Activated naive CD4-positive, alpha-beta T cell treated with anti-CD3 and anti-CD28 coated beads, Interleukin-2, amount 10 ng/mL, durations not matched to agents 7 days and 5 days (primary cell): ENCODE results near the gene RGL1.

Experiments
- CTCF ChIA-PET: fragments of 350-600 bp; sonication (Branson Sonifier 250); formaldehyde crosslinking; loops from one replicate; lab custom pipeline; 2021; ENCODE audit warnings: antibody characterized with exemption; lab: Charles Lee
- DNase-seq: peaks from one replicate; pipeline ENCODE4 v3.0.0-alpha.2; 2020
- H3K27ac Mint-ChIP-seq: one replicate; pipeline ENCODE4 v1.8.0; 2021; ENCODE audit warnings: mild to moderate bottlenecking, moderate library complexity, mixed read lengths
- H3K27me3 Mint-ChIP-seq: one replicate; pipeline ENCODE4 v1.8.0; 2021; ENCODE audit warnings: mild to moderate bottlenecking, mixed read lengths
- H3K36me3 Mint-ChIP-seq: one replicate; pipeline ENCODE4 v1.8.0; 2021; ENCODE audit warnings: mixed read lengths
- H3K4me1 Mint-ChIP-seq: one replicate; pipeline ENCODE4 v1.8.0; 2021; ENCODE audit warnings: mixed read lengths
- H3K4me3 Mint-ChIP-seq: one replicate; pipeline ENCODE4 v1.8.0; 2021; ENCODE audit warnings: mild to moderate bottlenecking, moderate library complexity, mixed read lengths
- H3K9me3 Mint-ChIP-seq: one replicate; pipeline ENCODE4 v1.8.0; 2021; ENCODE audit warnings: mixed read lengths

The RGL1 gene

DNA sequence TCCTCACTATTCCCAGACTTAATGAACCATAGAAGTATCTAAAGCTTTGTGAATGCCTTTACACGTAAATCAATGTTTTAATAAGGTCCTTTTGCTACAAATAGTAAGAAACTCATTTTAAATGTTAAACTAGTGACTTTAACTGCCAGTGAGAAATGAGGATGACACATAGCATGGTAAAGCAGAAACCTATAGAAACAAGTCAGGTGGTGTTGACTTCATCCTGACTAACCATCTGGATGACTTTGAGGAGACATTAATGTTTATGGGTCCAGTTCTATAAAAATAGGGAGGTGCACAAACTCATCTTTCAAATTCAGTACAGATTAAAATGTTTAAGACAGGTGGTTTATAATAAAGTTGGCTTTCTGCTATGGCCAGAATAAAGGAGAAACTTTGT is 147.2 kb downstream of the RGL1 start:
- Mint-ChIP-seq H3K27ac (no peak overlapping the region), H3K4me3 (no peak overlapping the region), H3K36me3 (peaks cover 3% of the 10 kb centered on the region), H3K4me1 (peaks cover 8% of the 10 kb centered on the region), H3K9me3 (no peaks in the 10 kb centered on the region), H3K27me3 (peaks cover 4% of the 10 kb centered on the region)
- CTCF ChIA-PET: interaction anchor here (0.6 kb wide), 1 partner anchor 215 kb away, joined by 4 read pairs; no protein-coding TSS in a partner anchor
- DNase-seq: no peak

DNA sequence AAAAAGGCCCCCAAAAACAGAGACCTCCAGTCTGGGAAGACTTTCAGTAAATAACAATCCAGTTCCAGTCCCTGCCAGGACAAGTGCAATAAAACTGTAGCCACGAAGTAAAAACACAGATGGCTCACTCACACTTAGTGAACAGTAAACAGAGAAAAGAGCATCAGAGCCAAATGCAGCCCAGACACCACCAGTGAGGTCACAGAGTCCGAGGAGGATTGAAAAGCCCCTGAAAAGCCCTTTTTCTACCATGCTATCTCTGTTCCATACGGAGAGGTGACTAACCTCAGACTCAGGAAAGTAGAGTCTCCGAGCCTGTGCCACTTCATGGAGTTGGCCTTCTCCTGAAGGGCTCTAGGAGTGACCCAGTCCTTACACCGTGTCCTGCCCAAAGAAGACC is 148.1 kb downstream of the RGL1 start:
- no peak overlapping the region for H3K27ac Mint-ChIP-seq
- no peak overlapping the region for H3K4me3 Mint-ChIP-seq
- peaks cover 4% of the 10 kb centered on the region for H3K27me3 Mint-ChIP-seq
- peaks cover 8% of the 10 kb centered on the region for H3K4me1 Mint-ChIP-seq
- no peaks in the 10 kb centered on the region for H3K9me3 Mint-ChIP-seq
- DNase-seq: no peak
- H3K36me3 Mint-ChIP-seq: peaks cover 3% of the 10 kb centered on the region
- CTCF ChIA-PET: no interaction called here

- Mint-ChIP-seq H3K4me3 (no peak overlapping the region), H3K27me3 (peaks cover 4% of the 10 kb centered on the region), H3K9me3 (no peaks in the 10 kb centered on the region), H3K4me1 (peaks cover 8% of the 10 kb centered on the region), H3K36me3 (peaks cover 3% of the 10 kb centered on the region), H3K27ac (peak overlapping the region; percentile 53)
- DNase-seq: no peak
- CTCF ChIA-PET: interaction anchor here (0.6 to 1.3 kb wide), 3 partner anchors 38 to 1682 kb away, joined by 3 to 6 read pairs (median 3); no protein-coding TSS in a partner anchor
Observed at GRCh38 chr1:183954496-183954895, 149.6 kb downstream of the RGL1 start.

DNA sequence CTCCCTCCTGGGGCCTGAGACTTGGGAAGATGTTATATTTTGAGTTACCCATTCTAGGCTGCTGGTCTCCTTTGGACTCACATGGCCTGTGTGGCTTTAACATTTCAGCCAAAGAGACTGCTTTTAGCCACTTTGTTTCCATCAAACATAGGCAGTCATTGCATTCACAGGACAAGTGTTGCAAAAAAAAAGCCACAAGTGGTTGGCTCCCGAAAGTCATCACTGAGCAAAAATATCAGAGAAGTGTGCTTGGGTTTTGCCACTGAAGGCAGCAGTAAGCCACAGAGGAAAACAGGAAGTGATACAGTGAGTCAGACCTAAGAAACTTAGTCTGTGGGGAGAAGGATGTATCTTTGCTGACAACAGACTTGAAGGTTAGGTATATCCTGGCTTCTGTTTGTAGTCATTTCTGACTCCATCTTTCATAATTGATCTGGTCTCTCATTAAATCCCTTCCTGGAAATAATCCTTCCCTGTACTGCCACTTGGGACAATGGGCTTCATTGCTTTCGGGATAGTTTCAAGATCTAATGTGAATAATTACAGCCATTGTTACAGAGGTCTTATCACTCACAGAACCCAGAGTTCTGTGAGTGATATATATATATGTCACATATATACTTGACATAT is 151.8 kb downstream of the RGL1 start:
- peaks cover 8% of the 10 kb centered on the region for H3K4me1 Mint-ChIP-seq
- peak; percentile 69 for DNase-seq
- H3K27me3 Mint-ChIP-seq: no peaks in the 10 kb centered on the region
- no peak overlapping the region for H3K27ac Mint-ChIP-seq
- no peak overlapping the region for H3K4me3 Mint-ChIP-seq
- CTCF ChIA-PET: interaction anchor here (1.0 kb wide), 1 partner anchor 41 kb away, joined by 5 read pairs; no protein-coding TSS in a partner anchor
- H3K9me3 Mint-ChIP-seq: no peaks in the 10 kb centered on the region
- H3K36me3 Mint-ChIP-seq: peaks cover 3% of the 10 kb centered on the region

GRCh38 chr1:183957216-183957830 is 152.4 kb downstream of the RGL1 start:
- Mint-ChIP-seq H3K9me3 (no peaks in the 10 kb centered on the region), H3K36me3 (peaks cover 3% of the 10 kb centered on the region), H3K27me3 (no peaks in the 10 kb centered on the region), H3K27ac (no peak overlapping the region), H3K4me3 (no peak overlapping the region), H3K4me1 (peaks cover 8% of the 10 kb centered on the region)
- no peak for DNase-seq
- CTCF ChIA-PET: interaction anchor here (0.6 to 1.0 kb wide), 3 partner anchors 24 to 117 kb away, joined by 3 to 5 read pairs (median 3); no protein-coding TSS in a partner anchor

- CTCF ChIA-PET: interaction anchor here (1.4 kb wide), 1 partner anchor 325 kb away, joined by 3 read pairs; no protein-coding TSS in a partner anchor
Observed at GRCh38 chr1:183958958-183959357, 154.0 kb downstream of the RGL1 start.

GRCh38 chr1:183961132-183961531 is 156.2 kb downstream of the RGL1 start:
- H3K27ac Mint-ChIP-seq: no peak overlapping the region
- DNase-seq: no peak
- CTCF ChIA-PET: no interaction called here
- no peaks in the 10 kb centered on the region for H3K9me3 Mint-ChIP-seq
- no peak overlapping the region for H3K4me3 Mint-ChIP-seq
- H3K27me3 Mint-ChIP-seq: peaks cover 8% of the 10 kb centered on the region
- no peaks in the 10 kb centered on the region for H3K36me3 Mint-ChIP-seq
- H3K4me1 Mint-ChIP-seq: no peaks in the 10 kb centered on the region

More at GRCh38 chr1:183958958-183959357, 154.0 kb downstream of the RGL1 start:
- Mint-ChIP-seq H3K27me3 (peaks cover 4% of the 10 kb centered on the region), H3K9me3 (no peaks in the 10 kb centered on the region), H3K36me3 (peaks cover 3% of the 10 kb centered on the region), H3K4me1 (peaks cover 8% of the 10 kb centered on the region), H3K4me3 (no peak overlapping the region), H3K27ac (no peak overlapping the region)
- no peak for DNase-seq

DNA sequence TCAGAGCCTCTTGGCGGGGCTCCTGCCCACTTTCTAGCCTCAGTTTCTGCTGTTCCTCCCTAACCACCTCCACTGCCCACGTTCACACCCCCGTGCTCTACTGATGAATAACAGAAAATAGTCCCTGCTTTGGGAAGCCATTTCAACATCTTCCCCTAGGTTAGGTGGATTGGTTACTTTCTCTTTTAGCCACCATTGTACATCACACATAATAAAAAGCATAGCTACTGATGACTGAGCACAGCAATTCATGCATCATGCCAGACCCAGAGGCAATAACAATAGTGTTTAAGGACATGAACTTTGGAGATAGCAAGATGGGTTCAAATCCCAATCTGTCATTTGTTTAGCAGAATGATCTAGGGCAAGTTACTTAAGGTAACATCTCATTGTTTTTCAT is 158.0 kb downstream of the RGL1 start:
- Mint-ChIP-seq H3K36me3 (no peaks in the 10 kb centered on the region), H3K4me3 (no peak overlapping the region), H3K27me3 (peaks cover 13% of the 10 kb centered on the region), H3K27ac (no peak overlapping the region), H3K4me1 (no peaks in the 10 kb centered on the region), H3K9me3 (no peaks in the 10 kb centered on the region)
- DNase-seq: no peak
- CTCF ChIA-PET: no interaction called here

DNA sequence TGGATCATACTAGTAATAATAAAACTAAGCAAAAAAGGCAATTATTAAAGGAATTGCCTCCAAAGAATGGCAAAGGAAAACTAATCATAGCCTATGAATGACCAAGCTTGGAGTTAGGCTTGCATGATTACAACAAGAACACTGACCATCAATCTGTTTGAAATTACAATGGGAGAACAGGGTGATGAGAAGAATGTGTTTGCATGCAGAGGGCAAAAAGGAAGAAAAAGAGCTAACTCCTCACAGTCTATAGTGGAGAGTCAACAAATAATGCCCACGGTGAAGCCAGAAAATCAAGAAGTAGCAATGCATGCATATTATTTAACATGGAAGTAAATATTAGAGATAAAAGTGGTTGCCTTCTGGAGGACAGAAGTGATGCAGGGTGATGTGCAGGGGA is 160.8 kb downstream of the RGL1 start:
- Mint-ChIP-seq H3K36me3 (no peaks in the 10 kb centered on the region), H3K9me3 (no peaks in the 10 kb centered on the region)
- CTCF ChIA-PET: no interaction called here

DNA sequence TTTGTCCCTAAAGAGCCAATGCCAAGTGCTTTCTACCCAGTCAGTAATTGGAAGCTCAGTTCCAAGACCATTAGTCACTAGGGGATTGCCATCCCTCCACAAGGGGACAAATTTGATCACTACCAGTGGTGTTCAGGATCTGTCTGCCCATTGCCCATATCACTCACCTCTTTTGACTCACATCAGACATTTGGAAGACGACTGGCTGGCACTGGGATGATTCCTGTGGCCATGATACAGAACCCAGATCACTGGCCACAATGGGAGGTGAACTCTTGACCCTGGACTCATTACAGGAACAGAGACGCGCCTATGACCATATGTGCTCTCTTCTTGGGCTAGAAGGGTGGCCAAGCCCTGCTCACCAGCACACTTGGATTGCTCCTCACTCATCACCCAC is 161.6 kb downstream of the RGL1 start:
- CTCF ChIA-PET: no interaction called here
- Mint-ChIP-seq H3K9me3 (no peaks in the 10 kb centered on the region), H3K4me1 (no peaks in the 10 kb centered on the region), H3K36me3 (no peaks in the 10 kb centered on the region), H3K27ac (no peak overlapping the region), H3K4me3 (no peak overlapping the region), H3K27me3 (peaks cover 18% of the 10 kb centered on the region)
- DNase-seq: no peak

More for the DNA sequence above, 160.8 kb downstream of the RGL1 start:
- no peak overlapping the region for H3K27ac Mint-ChIP-seq
- H3K4me3 Mint-ChIP-seq: no peak overlapping the region
- H3K27me3 Mint-ChIP-seq: peaks cover 18% of the 10 kb centered on the region
- no peak for DNase-seq
- no peaks in the 10 kb centered on the region for H3K4me1 Mint-ChIP-seq

GRCh38 chr1:183967914-183968313 is 163.0 kb downstream of the RGL1 start:
- CTCF ChIA-PET: no interaction called here
- Mint-ChIP-seq H3K27me3 (peaks cover 18% of the 10 kb centered on the region), H3K4me3 (no peak overlapping the region), H3K9me3 (no peaks in the 10 kb centered on the region), H3K36me3 (no peaks in the 10 kb centered on the region), H3K4me1 (no peaks in the 10 kb centered on the region), H3K27ac (no peak overlapping the region)
- DNase-seq: no peak

GRCh38 chr1:183968386-183968785 is 163.5 kb downstream of the RGL1 start:
- peaks cover 18% of the 10 kb centered on the region for H3K27me3 Mint-ChIP-seq
- no peaks in the 10 kb centered on the region for H3K9me3 Mint-ChIP-seq
- DNase-seq: no peak
- no peak overlapping the region for H3K4me3 Mint-ChIP-seq
- no peaks in the 10 kb centered on the region for H3K4me1 Mint-ChIP-seq
- no peak overlapping the region for H3K27ac Mint-ChIP-seq
- H3K36me3 Mint-ChIP-seq: no peaks in the 10 kb centered on the region
- CTCF ChIA-PET: no interaction called here

DNA sequence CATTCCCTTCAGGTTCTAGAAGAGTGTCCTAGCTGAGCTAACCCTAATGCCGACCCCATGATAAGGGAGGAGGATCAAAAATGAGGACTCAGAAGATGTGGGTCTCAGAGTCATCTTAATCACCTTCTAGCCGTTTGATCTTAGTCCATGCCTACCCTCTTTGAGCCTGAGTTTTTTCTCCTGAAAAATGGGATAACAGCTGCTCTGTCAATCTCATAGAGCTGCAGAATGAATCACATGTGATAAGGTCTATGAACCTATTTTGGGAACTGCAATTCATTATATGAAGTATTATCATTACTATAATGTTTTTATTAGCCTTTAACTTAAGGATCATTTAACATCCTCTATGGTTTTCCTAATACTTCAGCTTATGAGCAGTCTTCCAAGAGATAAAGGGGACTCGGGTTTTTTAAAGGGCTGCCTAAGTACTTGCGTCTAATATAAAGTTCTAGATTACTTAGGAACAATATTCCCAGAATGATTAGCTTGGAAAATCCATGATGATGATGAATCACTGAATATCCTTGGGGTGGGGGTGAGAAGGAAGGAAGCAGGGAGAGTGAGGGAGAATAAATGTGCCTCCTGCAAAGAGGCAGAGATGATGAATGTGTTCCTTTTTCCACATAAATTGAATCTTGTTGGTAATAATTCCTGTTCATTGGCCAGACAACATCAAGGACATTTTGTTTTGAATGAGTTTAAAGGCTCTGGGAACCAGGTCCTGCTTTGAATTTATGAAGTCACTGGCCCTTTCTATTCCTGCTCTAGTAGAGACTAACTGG is 165.8 kb downstream of the RGL1 start:
- H3K27me3 Mint-ChIP-seq: peaks cover 11% of the 10 kb centered on the region
- no peak overlapping the region for H3K27ac Mint-ChIP-seq
- no peaks in the 10 kb centered on the region for H3K9me3 Mint-ChIP-seq
- CTCF ChIA-PET: no interaction called here
- DNase-seq: no peak
- no peaks in the 10 kb centered on the region for H3K36me3 Mint-ChIP-seq
- H3K4me1 Mint-ChIP-seq: no peaks in the 10 kb centered on the region
- H3K4me3 Mint-ChIP-seq: no peak overlapping the region

- Mint-ChIP-seq H3K4me3 (no peak overlapping the region), H3K27ac (no peak overlapping the region), H3K9me3 (no peaks in the 10 kb centered on the region), H3K27me3 (peaks cover 9% of the 10 kb centered on the region), H3K36me3 (no peaks in the 10 kb centered on the region), H3K4me1 (no peaks in the 10 kb centered on the region)
- DNase-seq: no peak
- CTCF ChIA-PET: no interaction called here
Observed at GRCh38 chr1:183975651-183976050, 170.7 kb downstream of the RGL1 start.
